HG02588 (cell line): ENCODE results near the gene DNAJC24.

ENCODE experiments used
- ATAC-seq: cut with Tn5 transposase; IDR thresholded peaks from one replicate; pipeline ENCODE4 v1.9.1; 2021; ENCODE audit warnings: mild to moderate bottlenecking, moderate library complexity; ENCODE audit not compliant: unreplicated experiment

Gene DNAJC24

DNA sequence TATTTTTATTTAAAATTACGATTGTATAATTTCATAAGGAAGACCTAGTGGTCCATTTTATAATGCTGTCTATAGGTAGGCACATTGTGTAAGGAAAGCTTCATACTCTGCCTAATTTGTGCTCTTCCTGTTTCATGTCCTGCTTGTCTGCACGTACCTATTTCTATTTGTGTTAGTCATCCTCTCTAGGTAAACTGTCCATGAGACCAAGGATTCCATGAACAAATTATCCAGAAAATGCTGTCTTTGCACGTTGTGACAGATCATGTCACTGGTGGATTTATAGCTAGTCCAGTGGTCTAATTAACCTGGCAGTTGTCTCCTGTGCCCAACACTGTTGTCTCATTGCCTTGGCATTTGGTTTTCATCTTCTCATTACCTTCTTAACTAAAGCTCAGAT lies 44.7 kb downstream of the DNAJC24 start:
- no peak for ATAC-seq

DNA sequence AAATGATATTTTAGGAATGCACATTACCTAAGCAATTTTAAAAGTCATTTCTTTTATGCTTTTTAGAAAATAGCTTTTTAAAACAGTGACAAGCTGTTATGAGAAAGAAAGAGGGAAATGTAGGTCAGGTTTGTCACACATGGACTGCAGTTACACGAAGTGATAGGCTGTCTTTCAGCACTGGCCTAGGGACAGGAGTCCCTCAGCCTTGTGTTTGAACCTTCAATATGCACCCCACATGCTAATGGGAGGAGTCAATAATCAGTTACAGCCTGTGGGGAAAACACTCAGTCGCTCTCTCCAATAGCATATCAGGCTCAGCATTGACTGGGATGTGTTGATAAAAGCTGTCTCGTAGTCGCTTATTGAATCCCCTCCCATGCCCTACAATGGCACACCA lies 45.8 kb downstream of the DNAJC24 start:
- no peak for ATAC-seq

DNA sequence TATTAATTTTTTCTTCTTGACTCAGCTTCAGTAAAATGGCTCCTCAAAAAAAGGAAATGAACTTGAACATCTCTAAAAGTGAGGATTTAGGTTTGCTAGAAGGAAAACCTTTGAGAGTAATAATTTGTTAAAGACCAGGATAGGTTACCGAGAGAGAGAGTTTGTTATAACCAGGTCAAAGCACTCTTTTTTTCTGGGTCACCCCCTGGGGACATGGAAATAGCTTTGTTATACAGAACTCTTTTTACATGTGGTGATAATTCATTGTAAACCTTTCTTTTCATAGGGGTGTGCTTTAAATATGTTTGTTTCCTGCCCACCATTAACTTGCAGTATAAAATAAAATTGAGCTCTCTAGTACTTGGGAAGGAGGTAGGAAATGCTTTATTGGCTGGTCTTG lies 47.7 kb downstream of the DNAJC24 start:
- ATAC-seq, result no peak

DNA sequence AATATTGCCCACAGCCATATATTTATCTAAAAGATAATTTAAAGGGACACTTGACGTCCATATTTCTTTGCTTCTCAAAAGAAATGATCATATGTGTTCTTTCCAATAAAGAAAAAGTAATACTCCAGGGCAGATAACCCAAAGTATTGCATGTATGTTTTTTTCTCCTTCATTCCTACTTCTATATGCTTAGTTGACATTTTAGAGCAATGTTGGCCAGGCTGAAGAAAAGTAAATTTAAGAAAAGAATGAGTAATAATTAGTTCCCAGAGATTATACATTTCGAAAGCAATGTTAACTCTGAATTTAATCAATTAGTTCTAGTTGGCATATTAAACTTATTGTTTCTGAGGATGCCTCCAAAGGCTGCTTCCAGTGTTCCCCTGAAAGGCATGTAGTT lies 48.2 kb downstream of the DNAJC24 start:
- ATAC-seq, result no peak

DNA sequence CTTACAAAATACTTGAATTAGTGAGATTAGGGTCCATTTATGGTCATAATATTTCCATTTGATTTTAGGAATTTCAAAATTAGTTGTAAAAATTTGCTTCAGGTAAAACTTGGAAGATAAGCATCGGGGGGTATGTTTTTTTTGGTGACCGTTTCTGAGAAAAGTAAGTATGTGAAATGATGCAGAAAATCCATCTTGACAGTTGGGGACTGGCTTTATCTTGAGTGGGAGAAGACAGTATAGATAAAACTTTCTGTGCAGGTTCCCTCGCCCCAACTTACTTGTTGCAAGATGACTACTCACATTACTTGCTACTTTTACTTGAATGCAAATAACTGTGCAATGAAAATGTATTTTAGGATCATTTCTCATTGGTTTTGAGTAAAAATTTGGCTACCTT lies 49.5 kb downstream of the DNAJC24 start:
- no peak for ATAC-seq

DNA sequence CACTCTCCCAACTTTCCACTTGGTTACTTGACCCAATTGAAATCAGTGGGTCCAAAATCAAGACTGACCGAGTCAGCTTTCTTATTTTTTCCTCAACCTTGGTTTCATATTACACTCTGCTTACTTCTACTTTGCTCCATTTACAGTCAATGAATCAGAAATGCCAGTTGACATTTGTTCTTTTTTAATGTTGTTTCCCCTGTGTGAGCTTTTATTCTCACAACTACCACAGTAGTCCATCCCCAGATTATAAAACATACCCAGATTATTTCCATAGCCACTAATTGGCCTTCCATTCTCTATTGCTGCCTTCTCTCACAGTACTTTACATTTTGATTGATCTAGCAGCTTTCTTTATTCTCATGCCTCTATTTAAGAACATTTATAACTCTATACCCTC lies 50.0 kb downstream of the DNAJC24 start:
- no peak for ATAC-seq

DNA sequence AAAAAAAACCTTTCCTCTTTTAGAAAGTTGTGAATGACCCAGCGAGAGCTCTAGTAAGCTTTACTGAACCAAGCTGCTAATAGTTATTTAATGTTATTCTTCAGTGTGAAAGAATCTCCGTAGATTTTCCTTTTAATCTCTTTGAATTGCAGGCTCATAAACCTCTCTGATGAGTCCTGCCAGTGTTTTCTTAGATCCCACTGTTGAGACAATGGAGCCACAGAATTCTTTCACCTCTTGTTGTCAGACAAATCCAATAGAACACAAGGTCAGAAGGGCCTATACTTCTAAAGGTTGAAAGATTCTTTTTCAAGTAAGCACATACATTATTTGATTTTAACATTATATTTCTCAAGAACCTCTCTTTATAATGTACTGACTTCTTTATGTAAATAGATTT lies 52.2 kb downstream of the DNAJC24 start:
- ATAC-seq, result no peak

DNA sequence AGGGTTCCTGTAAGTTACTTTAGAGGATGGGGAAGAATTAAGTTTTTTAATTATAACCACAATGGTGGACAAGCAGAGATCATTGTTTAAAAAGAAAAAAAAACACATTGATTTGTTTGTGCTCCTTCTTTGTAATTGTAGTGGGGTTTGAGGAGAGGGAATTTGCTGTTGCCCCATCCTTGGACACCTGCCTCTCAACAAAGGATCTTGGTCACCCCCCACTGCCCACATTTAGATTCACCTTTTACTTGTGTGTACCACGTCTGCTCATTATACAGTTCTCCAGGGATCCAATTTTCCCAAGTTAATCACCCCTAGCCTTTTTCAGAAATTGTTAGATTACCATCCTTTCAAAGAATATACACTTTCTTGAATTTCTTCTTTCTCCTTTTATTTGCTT lies 53.0 kb downstream of the DNAJC24 start:
- ATAC-seq, result no peak

DNA sequence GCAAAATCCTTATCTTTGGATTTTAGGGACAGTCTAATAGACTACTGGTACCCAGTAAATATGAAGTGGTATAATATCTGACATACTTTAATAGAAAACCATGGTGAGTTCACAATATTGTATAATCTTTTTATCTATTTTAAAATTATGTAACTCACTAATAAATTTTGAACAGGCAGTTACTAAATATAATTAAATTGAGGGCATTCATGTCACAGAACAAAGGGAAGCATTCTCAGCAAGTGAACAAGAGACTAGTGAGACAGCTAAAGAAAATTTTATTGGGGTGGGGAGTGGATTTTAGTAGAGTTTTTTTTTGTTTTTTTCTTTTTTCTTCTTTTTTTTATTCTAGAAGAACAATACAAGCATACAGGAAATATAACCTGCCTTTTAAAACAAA lies 55.0 kb downstream of the DNAJC24 start:
- no peak for ATAC-seq

DNA sequence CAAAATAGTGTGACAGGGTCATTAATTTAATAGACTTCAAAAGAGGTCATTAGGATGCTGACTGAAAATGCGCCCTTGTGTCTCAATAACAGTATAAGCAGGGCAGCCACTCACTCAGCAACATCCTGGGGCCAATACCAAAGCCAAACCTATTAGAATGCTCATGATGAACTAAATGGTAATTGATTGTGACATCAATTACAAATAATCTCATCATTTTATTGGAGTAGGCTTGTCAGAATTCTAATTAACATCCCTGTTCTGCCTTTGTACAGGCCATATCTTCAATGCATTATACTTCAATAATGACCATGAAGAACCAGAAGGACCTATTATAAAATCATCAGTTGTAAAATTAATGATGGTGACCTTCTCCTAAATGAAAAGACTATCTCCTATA lies 64.2 kb downstream of the DNAJC24 start:
- no peak for ATAC-seq

DNA sequence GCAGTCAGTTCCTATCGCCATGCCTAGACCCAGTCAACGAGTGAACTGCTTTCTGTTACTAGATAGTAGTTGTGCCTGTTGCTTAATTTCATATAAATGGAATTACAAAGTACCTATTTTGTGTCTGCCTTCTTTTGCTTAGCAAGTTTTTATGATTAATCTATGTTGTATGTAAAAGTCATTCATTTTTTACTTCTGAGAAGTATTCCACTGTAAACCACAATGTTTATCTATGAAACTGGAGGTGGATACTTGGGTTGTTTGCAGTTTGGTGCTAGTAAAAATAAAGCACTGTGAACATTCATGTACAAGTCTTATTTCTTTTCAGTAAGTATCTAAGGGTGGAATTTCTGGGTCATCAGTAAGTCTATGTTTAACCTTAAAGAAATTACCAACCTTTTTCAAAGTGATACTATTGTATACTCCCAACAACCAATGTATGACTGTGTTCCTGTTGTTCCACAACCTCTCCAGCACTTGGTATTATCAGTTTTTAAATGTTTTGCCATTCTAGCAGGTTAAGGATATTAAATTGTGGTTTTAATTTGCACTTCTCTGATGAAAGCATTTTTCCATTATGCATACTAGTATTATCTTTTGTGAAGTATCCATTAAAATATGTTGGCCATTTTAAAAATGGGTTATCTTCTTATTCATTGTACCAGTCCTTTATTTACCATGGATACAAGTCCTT lies 68.2 kb downstream of the DNAJC24 start:
- ATAC-seq, result no peak

DNA sequence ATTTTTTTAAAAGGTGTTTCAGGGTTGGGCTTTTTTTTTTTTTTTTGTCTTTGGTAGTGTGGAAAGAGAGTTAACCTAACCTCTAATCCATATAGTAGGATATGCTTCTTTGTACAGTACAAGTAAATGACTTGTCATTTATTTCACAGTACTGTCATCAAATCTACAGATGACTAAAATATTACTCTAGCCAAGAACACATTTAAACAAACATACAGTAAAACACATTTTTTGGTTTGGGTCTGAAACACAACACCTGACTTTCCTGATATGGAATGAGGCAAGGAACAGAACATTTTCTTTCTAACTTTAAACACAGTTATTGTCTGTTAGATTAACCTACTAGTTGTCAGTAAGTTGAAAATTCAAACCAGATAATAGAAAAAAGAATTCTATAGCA lies 71.6 kb downstream of the DNAJC24 start:
- no peak for ATAC-seq

DNA sequence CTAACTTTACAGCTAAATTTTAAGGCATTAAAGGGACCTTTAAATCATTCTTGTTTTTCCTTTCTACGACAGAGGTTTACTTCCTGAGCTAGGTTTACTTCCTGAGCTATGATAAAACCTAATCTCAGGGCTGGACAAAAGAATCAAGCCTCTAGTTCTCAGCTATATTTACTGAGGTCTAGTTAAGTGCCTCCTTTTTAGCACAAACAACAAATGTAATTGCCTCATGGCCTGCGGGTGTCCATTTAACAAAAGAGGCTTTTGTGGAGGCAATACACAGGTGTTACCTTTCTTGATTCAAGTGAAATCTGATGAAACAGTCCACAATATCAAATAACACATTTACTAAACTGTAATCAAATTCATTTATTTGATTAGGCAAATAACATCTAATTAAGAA lies 72.4 kb downstream of the DNAJC24 start:
- no peak for ATAC-seq

DNA sequence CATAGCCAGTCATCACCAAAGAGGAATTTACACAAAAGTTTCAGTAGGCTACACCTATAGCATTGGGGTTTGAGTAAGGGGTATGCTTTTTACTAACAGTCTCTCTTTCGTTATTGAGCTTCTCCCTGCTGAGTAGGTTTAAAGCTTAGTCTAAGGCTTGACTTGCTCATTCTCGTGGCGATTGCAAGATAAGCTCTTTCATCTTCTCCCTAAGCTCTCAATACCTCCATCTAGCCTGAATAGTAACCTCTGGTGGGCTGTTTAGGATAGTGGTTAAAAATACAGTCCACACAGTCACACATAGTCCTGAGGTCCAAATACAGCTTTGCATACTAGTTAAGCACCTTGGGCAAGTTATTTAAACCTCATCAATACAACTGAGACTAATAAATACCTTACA lies 74.1 kb downstream of the DNAJC24 start:
- ATAC-seq, result no peak

DNA sequence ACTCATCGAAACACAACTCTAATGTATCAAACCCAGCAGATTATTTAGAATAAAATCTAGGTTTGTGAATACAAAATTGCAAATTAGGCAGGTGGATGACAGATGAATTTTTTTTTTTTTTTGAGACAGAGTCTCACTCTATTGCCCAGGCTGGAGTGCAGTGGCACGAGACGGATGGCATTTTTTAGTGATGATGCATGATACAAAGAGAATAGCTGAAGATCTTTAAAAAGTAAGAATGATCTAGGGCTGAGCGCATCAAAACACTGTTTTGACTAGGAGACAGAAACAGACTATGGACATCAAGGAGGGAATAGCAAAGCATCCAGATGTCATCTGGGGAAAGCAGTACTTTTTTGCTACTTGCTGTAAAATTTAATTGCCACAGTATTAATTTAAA lies 76.0 kb downstream of the DNAJC24 start:
- ATAC-seq, result no peak

DNA sequence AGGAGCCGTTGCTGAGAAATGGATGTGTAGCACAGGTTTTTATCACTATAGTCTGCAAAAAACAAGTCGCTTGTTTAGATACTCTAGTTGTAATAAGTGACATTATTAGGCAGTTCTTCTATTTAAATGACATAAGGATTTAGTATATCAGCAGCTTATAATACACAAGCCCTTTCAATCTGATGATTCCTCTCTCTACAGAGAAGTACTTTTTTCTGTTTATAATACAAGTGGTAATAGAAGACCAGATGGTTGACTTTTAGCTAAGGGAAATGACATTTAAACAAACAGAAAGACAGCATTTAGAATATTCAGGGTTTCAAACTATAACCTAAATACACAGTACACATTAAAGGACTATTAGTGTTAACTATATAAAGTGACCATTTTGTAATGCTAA lies 79.4 kb downstream of the DNAJC24 start:
- no peak for ATAC-seq

DNA sequence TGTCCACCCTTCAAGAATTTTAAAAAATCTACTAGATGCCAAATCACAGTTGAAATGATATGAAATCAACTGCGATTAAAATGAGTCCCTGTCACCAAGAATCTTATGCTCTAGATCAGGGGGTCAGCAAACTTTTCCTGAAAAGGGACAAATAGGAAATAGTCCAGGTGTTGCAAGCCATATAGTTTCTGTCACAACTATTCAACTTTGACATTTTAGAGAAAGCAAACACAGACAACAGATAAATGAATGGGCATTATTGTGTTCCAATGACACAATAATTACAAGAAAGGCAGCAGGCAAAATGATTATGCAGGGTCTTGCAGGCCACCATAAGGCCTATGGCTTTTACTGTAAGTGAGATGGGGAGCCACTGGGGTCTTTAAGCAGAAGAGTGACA lies 81.2 kb downstream of the DNAJC24 start:
- ATAC-seq, result no peak

DNA sequence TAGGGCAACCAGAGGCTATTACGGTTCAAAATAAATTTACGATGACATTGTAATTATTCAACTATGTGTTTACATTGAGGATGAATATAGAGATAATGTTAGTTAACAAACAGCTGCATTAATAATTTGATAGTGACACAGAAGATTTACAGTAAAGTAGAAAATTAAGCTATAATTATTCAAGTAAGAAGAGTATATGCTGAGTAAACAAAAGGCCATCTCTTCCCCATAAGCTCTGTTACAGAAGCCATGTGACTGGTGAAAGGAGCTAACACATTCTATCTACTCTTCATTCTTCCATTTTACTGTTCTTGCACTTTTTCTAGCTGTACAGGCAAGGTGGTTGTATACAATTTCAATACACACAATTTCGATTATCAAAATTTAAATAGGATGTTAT lies 85.5 kb downstream of the DNAJC24 start:
- ATAC-seq, result no peak

DNA sequence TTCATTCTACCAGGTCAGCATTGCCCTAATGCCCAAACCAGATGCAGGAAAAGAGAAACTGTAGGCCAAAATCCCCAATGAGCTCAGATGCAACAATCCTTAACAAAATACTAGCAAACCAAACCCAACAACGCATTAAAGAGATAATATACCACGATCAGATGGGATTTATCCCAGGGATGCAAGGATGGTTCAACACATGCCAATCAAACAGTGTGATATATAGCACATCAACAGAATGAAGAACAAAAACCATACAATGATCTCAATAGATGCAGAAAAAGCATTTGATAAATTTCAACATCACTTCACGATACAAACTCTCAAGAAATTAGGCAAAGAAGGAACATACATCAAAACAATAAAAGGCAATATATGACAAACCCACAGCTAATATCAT lies 94.8 kb downstream of the DNAJC24 start:
- ATAC-seq, result no peak

DNA sequence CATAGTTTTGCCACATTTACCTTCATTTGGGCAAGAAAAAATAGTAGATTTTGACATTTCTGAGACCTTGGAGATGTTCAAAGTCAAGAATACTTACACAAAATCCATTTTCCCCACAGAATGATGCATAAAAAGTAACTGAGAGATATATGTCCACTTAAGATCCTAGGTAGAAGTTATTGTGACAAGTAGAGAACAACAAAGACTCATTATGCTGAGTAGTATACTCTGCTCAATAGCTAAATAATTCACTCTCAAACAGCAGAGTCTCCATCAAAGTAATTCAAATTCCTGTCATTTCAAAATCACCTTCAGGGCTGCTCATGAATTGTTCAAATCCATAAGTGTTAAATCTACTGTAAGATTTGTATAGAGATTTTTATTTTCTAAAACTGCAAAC lies 104.4 kb downstream of the DNAJC24 start:
- no peak for ATAC-seq

DNA sequence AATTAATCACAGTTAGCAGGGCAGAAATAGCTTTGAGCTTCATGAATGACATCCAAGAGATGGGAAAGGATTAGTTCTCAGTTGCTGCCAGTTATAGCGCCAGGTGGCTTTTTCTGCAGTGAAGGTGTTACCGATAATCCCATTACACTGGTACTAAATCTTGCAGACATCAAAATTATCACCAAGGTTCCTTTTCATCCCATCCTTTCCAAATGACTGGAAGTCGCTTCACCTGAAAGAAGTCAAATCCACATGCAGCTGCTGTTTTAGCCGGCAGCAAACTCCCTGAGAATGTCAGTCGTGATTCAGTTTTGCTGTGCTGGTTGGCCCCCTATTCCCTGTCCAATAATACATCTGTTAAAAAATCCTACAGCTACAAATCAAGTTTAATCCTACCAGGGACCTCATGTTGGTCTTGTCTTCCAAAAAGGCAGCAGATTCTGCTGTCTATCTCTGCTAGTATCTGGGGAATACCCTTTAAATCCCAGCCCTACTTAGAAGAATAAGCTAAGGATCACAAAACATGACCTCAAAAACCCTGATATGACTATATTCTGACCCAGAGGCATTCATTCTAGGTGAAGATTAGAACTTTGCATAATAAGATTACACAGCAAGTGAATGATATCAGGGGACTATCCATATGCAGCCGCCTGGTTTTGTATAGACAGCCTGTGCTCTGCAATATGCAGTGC lies 108.0 kb downstream of the DNAJC24 start:
- ATAC-seq, result no peak

DNA sequence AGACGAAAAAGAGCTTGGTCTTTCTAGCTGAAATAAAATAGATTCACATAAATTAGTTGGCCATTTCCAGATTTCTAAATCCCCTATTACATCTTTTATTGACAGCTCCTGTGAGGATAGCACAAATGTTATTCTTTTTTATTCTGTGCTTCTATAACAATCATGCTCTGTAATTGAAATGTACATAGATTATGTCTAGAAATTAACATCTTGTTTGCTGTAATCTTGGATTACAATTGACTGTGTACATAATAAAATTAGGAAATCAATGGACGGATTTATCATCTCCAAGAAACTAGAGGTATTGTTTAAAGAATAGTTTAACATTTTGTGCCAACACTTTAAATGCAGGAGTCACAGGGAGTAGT lies 108.5 kb downstream of the DNAJC24 start:
- ATAC-seq, result no peak

DNA sequence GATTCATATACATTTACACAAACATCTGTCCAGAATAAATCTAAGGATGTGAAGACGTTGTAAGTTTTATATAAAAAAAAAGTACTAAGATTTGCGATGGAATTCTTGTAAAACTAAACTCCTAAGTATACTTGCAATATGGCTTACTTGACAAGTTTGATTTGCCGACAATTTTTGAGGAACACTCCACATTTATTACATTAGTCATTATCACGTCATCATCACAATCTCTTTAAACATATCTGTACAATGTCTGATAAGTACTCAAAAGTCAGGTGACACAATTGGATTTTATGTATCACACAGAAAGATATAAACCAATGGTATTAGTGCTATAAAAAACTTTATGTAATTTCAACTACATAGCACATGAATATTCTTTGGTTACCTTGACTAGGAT lies 109.4 kb downstream of the DNAJC24 start:
- ATAC-seq, result no peak
